OCI-LY7 (cell line): ENCODE results near the gene MUC5B. TPM values are rescaled to one million over a fixed set of nuclear protein-coding genes. Genes with fewer than 3 reads are reported as not detected.

Source experiments
- BruUV-seq: library from RNA; stranded (reverse); fragments of 400-500 nt; replicated peaks from 2 replicates; lab custom pipeline; 2021; lab: Mats Ljungman, UMichigan
- CTCF ChIA-PET: fragments of 300-600 bp; sonication (Branson Sonifier 250); formaldehyde crosslinking; loops from one replicate; lab custom pipeline; 2022; ENCODE audit warnings: antibody characterized with exemption; ENCODE audit not compliant: unreplicated experiment; lab: Charles Lee
- POLR2A ChIA-PET: fragments of 300-600 bp; sonication (Branson Sonifier 250); formaldehyde crosslinking; loops from one replicate; lab custom pipeline; 2022; ENCODE audit warnings: antibody characterized with exemption; lab: Charles Lee
- DNase-seq: peaks from one replicate; pipeline ENCODE4 v3.0.0-alpha.2; 2015; ENCODE audit warnings: low spot score
- H2AFZ ChIP-seq: fragments of 200-600 bp; sonication (generic), shearing (Covaris generic); 2 replicates; pipeline ENCODE4 v1.6.1; 2014; ENCODE audit warnings: mild to moderate bottlenecking, antibody characterized with exemption, low read length, moderate library complexity
- H3K27ac ChIP-seq: fragments of 200-600 bp; sonication (generic); 2 replicates; pipeline ENCODE4 v1.5.1; 2014; ENCODE audit warnings: mixed run types, low read depth, mild to moderate bottlenecking, moderate library complexity, low read length, inconsistent platforms; ENCODE audit not compliant: poor library complexity, severe bottlenecking
- H3K36me3 ChIP-seq: fragments of 200-600 bp; sonication (generic); 2 replicates; pipeline ENCODE4 v1.6.1; 2014; ENCODE audit warnings: mild to moderate bottlenecking, antibody characterized with exemption, low read length, moderate library complexity, mixed read lengths; ENCODE audit not compliant: insufficient read depth
- H3K4me1 ChIP-seq: fragments of 200-600 bp; sonication (generic); 2 replicates; pipeline ENCODE4 v1.5.1; 2014; ENCODE audit warnings: mild to moderate bottlenecking, low read length; ENCODE audit not compliant: insufficient read depth, poor library complexity, severe bottlenecking
- H3K4me2 ChIP-seq: fragments of 200-600 bp; sonication (generic); 2 replicates; pipeline ENCODE4 v1.6.1; 2014; ENCODE audit warnings: mild to moderate bottlenecking, low read length
- H3K4me3 ChIP-seq: fragments of 200-600 bp; sonication (generic); 2 replicates; pipeline ENCODE4 v1.5.1; 2014; ENCODE audit warnings: mild to moderate bottlenecking, low read depth, low read length; ENCODE audit not compliant: poor library complexity, severe bottlenecking
- H3K79me2 ChIP-seq: fragments of 200-600 bp; sonication (generic); 2 replicates; pipeline ENCODE4 v1.6.1; 2016; ENCODE audit warnings: low read depth, mild to moderate bottlenecking, low read length, moderate library complexity, mixed read lengths; ENCODE audit not compliant: insufficient read depth
- H3K9me2 ChIP-seq: fragments of 200-600 bp; sonication (generic); 2 replicates; pipeline ENCODE4 v1.6.1; 2016; ENCODE audit warnings: mild to moderate bottlenecking, low read length, mixed read lengths; ENCODE audit not compliant: insufficient read depth
- H3K9me3 ChIP-seq: fragments of 200-600 bp; sonication (generic); 2 replicates; pipeline ENCODE4 v1.6.1; 2014; ENCODE audit warnings: mild to moderate bottlenecking, mixed run types, low read length, mixed read lengths
- H4K20me1 ChIP-seq: fragments of 200-600 bp; sonication (generic); 2 replicates; pipeline ENCODE4 v1.6.1; 2014; ENCODE audit warnings: mild to moderate bottlenecking, antibody characterized with exemption, low read length, moderate library complexity, mixed read lengths; ENCODE audit not compliant: insufficient read depth
- CTCF ChIP-seq: fragments of 200-600 bp; sonication (generic); conservative IDR thresholded peaks from 2 replicates; pipeline ENCODE4 v1.5.1; 2014; ENCODE audit warnings: mild to moderate bottlenecking, antibody characterized with exemption, low read length, moderate library complexity, mixed read lengths
- EZH2phosphoT487 ChIP-seq: fragments of 200-600 bp; sonication (generic); IDR thresholded peaks from 2 replicates; pipeline ENCODE4 v1.6.1; 2018; ENCODE audit warnings: low read depth, borderline replicate concordance, mild to moderate bottlenecking, mixed run types, antibody characterized with exemption, low read length, moderate library complexity, mixed read lengths
- intact Hi-C: fragments of 100-400 bp; cut with micrococcal nuclease; formaldehyde crosslinking; loops from one replicate; pipeline ENCODE4 v1.10.0; 2022; ENCODE audit not compliant: unreplicated experiment
- total RNA-seq, 2 experiments: library from RNA; depleted of rRNA in 1 of 2; stranded (reverse); fragments of >200 nt in 1 of 2; shearing (Covaris generic) in 1 of 2; gene quantifications; 2 replicates each; pipeline ENCODE4 v1.2.3, GENCODE V29; 2014 to 2022

MUC5B gene
- total RNA-seq, 2 experiments from 2014 or later = under 0.01 TPM; not detected in 1

- intact Hi-C loops = no loop called here
- no peak overlapping the region for H3K27ac ChIP-seq
- peaks cover 26% of the 10 kb centered on the region for H3K36me3 ChIP-seq
- H3K4me1 ChIP-seq = no peaks in the 10 kb centered on the region
- H3K4me2 ChIP-seq = no peak overlapping the region
- ChIA-PET POLR2A (no interaction called here), CTCF (no interaction called here)
- BruUV-seq = no TSS peak
- no peaks in the 10 kb centered on the region for H3K79me2 ChIP-seq
- DNase-seq = no peak
- H3K4me3 ChIP-seq = no peak overlapping the region
- no peaks in the 10 kb centered on the region for H4K20me1 ChIP-seq
- no peaks in the 10 kb centered on the region for H3K9me2 ChIP-seq
- no peaks in the 10 kb centered on the region for H3K9me3 ChIP-seq
- no peak overlapping the region for H2AFZ ChIP-seq
- TF ChIP-seq CTCF (no peak), EZH2phosphoT487 (no peak)
Observed at GRCh38 chr11:1293619-1294015, 70.8 kb downstream of the MUC5B start.

GRCh38 chr11:1295086-1295485 lies 72.2 kb downstream of the MUC5B start:
- H3K4me1 ChIP-seq = no peaks in the 10 kb centered on the region
- POLR2A ChIA-PET = no interaction called here
- H3K36me3 ChIP-seq = peaks cover 12% of the 10 kb centered on the region
- H3K79me2 ChIP-seq = no peaks in the 10 kb centered on the region
- intact Hi-C loops = no loop called here
- no peak overlapping the region for H3K27ac ChIP-seq
- no peaks in the 10 kb centered on the region for H3K9me2 ChIP-seq
- H3K4me3 ChIP-seq = no peak overlapping the region
- no TSS peak for BruUV-seq
- no peaks in the 10 kb centered on the region for H4K20me1 ChIP-seq
- DNase-seq = no peak
- H3K4me2 ChIP-seq = no peak overlapping the region
- H3K9me3 ChIP-seq = no peaks in the 10 kb centered on the region
- CTCF ChIA-PET = no interaction called here
- TF ChIP-seq EZH2phosphoT487 (no peak), CTCF (no peak)
- H2AFZ ChIP-seq = no peak overlapping the region

GRCh38 chr11:1295591-1295990 lies 72.7 kb downstream of the MUC5B start:
- Histone ChIP-seq H3K4me3 (no peak overlapping the region), H3K4me2 (no peak overlapping the region), H4K20me1 (no peaks in the 10 kb centered on the region), H3K9me3 (no peaks in the 10 kb centered on the region), H3K4me1 (no peaks in the 10 kb centered on the region), H3K36me3 (peaks cover 9% of the 10 kb centered on the region; the same call in 1 of the 2 replicates), H3K9me2 (no peaks in the 10 kb centered on the region), H2AFZ (no peak overlapping the region), H3K79me2 (no peaks in the 10 kb centered on the region), H3K27ac (no peak overlapping the region)
- ChIA-PET CTCF (no interaction called here), POLR2A (no interaction called here)
- DNase-seq = no peak
- TF ChIP-seq CTCF (no peak), EZH2phosphoT487 (no peak)
- no TSS peak for BruUV-seq
- intact Hi-C loops = no loop called here
